Endothelial cell of umbilical vein (primary cell): ENCODE data around the gene RHOC. TPM values are rescaled to one million over a fixed set of nuclear protein-coding genes. Genes with fewer than 3 reads are reported as not detected.

ENCODE experiments used
- BruUV-seq: library from RNA; stranded (reverse); fragments of 400-500 nt; replicated peaks from 2 replicates; lab custom pipeline; 2021; lab: Mats Ljungman, UMichigan
- CTCF ChIA-PET: fragments of 300-600, 350-600 bp; sonication (Branson Sonifier 250); formaldehyde crosslinking; loops from one replicate; lab custom pipeline; 2021; ENCODE audit warnings: antibody characterized with exemption, inconsistent platforms; lab: Charles Lee
- POLR2A ChIA-PET: fragments of 300-600, 350-600 bp; sonication (Branson Sonifier 250); formaldehyde crosslinking; loops from one replicate; lab custom pipeline; 2021; ENCODE audit warnings: antibody characterized with exemption, inconsistent platforms; lab: Charles Lee
- DNase-seq: peaks from one replicate; pipeline ENCODE4 v3.0.0-alpha.2; 2011; ENCODE audit warnings: low read depth, low spot score
- FAIRE-seq: peaks from 2 replicates; lab custom pipeline; 2011; peaks lifted over from hg19 to GRCh38; lab: Jason Lieb, UNC
- H2AFZ ChIP-seq: 2 replicates; pipeline ENCODE4 v1.6.0; 2012; ENCODE audit warnings: low read depth, low read length, control low read depth, inconsistent platforms
- H3K27ac ChIP-seq: 2 replicates; pipeline ENCODE4 v1.5.1; 2011; ENCODE audit warnings: low read depth, mild to moderate bottlenecking, control low read depth, low read length, moderate library complexity; ENCODE audit not compliant: insufficient read depth
- H3K27me3 ChIP-seq, 2 experiments: 2 replicates each; pipeline versions ENCODE4 v1.6.0 to v1.6.1; 2011; ENCODE audit warnings: low read length in 2 of 2, mixed read lengths in 1 of 2; ENCODE audit not compliant: control insufficient read depth in 2 of 2, insufficient read depth in 2 of 2
- H3K36me3 ChIP-seq, 2 experiments: 2 replicates in 1 of 2; 3 replicates in 1 of 2; pipeline ENCODE4 v1.5.1; 2011; ENCODE audit warnings: low read length in 2 of 2, mild to moderate bottlenecking in 1 of 2, moderate library complexity in 1 of 2; ENCODE audit not compliant: control insufficient read depth in 2 of 2, insufficient read depth in 2 of 2; ENCODE audit errors: extremely low read depth in 1 of 2
- H3K4me1 ChIP-seq: 3 replicates; pipeline ENCODE4 v1.5.1; 2011; ENCODE audit warnings: mild to moderate bottlenecking, low read length; ENCODE audit not compliant: control insufficient read depth, insufficient read depth; ENCODE audit errors: extremely low read depth
- H3K4me2 ChIP-seq: 2 replicates; pipeline ENCODE4 v1.6.1; 2011; ENCODE audit warnings: low read length, control low read depth, mixed read lengths; ENCODE audit not compliant: insufficient read depth
- H3K4me3 ChIP-seq, 3 experiments: fragments of 200-600 bp in 1 of 3; sonication (generic), shearing (Covaris generic) in 1 of 3; replicated peaks in 1 of 3; 2 replicates each; pipeline ENCODE4 v1.5.1; 2011 to 2016; ENCODE audit warnings: control low read depth in 3 of 3, low read length in 3 of 3, mild to moderate bottlenecking in 2 of 3, inconsistent platforms in 1 of 3, low read depth in 1 of 3, moderate library complexity in 1 of 3; ENCODE audit not compliant: insufficient read depth in 1 of 3
- H3K79me2 ChIP-seq: 2 replicates; pipeline ENCODE4 v1.6.0; 2012; ENCODE audit warnings: low read length, inconsistent platforms; ENCODE audit not compliant: control insufficient read depth, insufficient read depth
- H3K9ac ChIP-seq: replicated peaks from 2 replicates; pipeline ENCODE3; 2011; ENCODE audit warnings: low read length, control low read depth; ENCODE audit not compliant: insufficient read depth; ENCODE audit errors: extremely low read depth
- H3K9me1 ChIP-seq: replicated peaks from 3 replicates; pipeline ENCODE4 v1.6.0; 2011; ENCODE audit warnings: mild to moderate bottlenecking, low read length; ENCODE audit not compliant: control insufficient read depth, insufficient read depth; ENCODE audit errors: extremely low read depth
- H3K9me3 ChIP-seq: replicated peaks from 2 replicates; pipeline ENCODE4 v1.5.1; 2012; ENCODE audit warnings: low read length, inconsistent platforms; ENCODE audit not compliant: control insufficient read depth, insufficient read depth
- H4K20me1 ChIP-seq: replicated peaks from 2 replicates; pipeline ENCODE3; 2011; ENCODE audit warnings: mild to moderate bottlenecking, low read length; ENCODE audit not compliant: control insufficient read depth, insufficient read depth; ENCODE audit errors: extremely low read depth
- EZH2 ChIP-seq: IDR thresholded peaks from 2 replicates; pipeline ENCODE4 v1.6.1; 2012; ENCODE audit warnings: borderline replicate concordance, low read depth, mild to moderate bottlenecking, moderate library complexity, low read length, inconsistent platforms; ENCODE audit not compliant: severe bottlenecking
- GATA2 ChIP-seq: IDR thresholded peaks from 2 replicates; pipeline ENCODE4 v1.7.0; 2011; ENCODE audit warnings: low read depth, mild to moderate bottlenecking, moderate library complexity, mixed read lengths, low read length; ENCODE audit not compliant: insufficient read length, insufficient read depth
- JUN ChIP-seq: IDR thresholded peaks from 2 replicates; pipeline ENCODE4 v1.6.1; 2011; ENCODE audit warnings: borderline replicate concordance, low read depth; ENCODE audit not compliant: insufficient read length, insufficient read depth
- MYC ChIP-seq: IDR thresholded peaks from one replicate; pipeline ENCODE4 v1.6.1; 2011; ENCODE audit warnings: mild to moderate bottlenecking, low read depth, low read length
- POLR2A ChIP-seq: IDR thresholded peaks from 2 replicates; pipeline ENCODE4 v1.6.1; 2012; ENCODE audit warnings: low read depth, mild to moderate bottlenecking, control low read depth, low read length
- POLR2AphosphoS5 ChIP-seq: IDR thresholded peaks from 2 replicates; pipeline ENCODE4 v1.6.1; 2012; ENCODE audit warnings: low read depth, mild to moderate bottlenecking, control low read depth, low read length, moderate library complexity; ENCODE audit not compliant: insufficient read depth
- dilution Hi-C: fragments of 300-500 bp; cut with MboI; formaldehyde crosslinking; loops from one replicate; pipeline ENCODE4 v1.15.0; 2019; ENCODE audit warnings: low sequenced_read_pairs; ENCODE audit not compliant: extremely low pct_ligation_motif_present
- intact Hi-C: fragments of 100-400 bp; cut with micrococcal nuclease; formaldehyde crosslinking; loops from one replicate; pipeline ENCODE4 v1.10.0; 2022
- polyA plus RNA-seq, 4 experiments: library from polyadenylated mRNA; depleted of rRNA in 3 of 4; stranded (reverse) in 3 of 4; unstranded in 1 of 4; fragments of >200 nt; gene quantifications; 2 replicates each; pipeline versions ENCODE4 v1.2.1 to v1.2.3, GENCODE V29; 2011 to 2012; ENCODE audit warnings: missing spikeins in 1 of 4
- total RNA-seq: library from RNA; stranded (reverse); gene quantifications from 2 replicates; pipeline ENCODE4 v1.2.3, GENCODE V29; 2021

RHOC gene
- total and polyA plus RNA-seq, 2 donors (not counting 3 experiments of a cell fraction or from before 2014, with no cell fraction given): 699 to 1,244 TPM

- DNase-seq (no peak), FAIRE-seq (no peak)
- H3K9me1 ChIP-seq: no peaks in the 10 kb centered on the region
- no peak overlapping the region for H2AFZ ChIP-seq
- CTCF ChIA-PET: interaction anchor here (1.1 to 6.7 kb wide), 3 partner anchors 17 to 328 kb away, joined by 3 to 57 read pairs (median 4); partner anchors contain the start of genes MOV10 and PPM1J
- no peaks in the 10 kb centered on the region for H3K27me3 ChIP-seq
- POLR2A ChIA-PET: interaction anchor here (0.8 kb wide), 1 partner anchor 258 kb away, joined by 3 read pairs; the partner anchor contains the start of gene SLC16A1
- peaks cover 16 to 48% of the 10 kb centered on the region in 2 experiments for H3K36me3 ChIP-seq
- no peak overlapping the region for H3K27ac ChIP-seq
- H3K4me3 ChIP-seq: no peak overlapping the region
- intact Hi-C loops (no loop called here), dilution Hi-C loops (no loop called here)
- H3K4me2 ChIP-seq: no peak overlapping the region
- BruUV-seq: no TSS peak
- no peaks in the 10 kb centered on the region for H4K20me1 ChIP-seq
- no peak overlapping the region for H3K9ac ChIP-seq
- peaks cover 42% of the 10 kb centered on the region for H3K4me1 ChIP-seq
- TF ChIP-seq POLR2A (no peak), POLR2AphosphoS5 (peak; percentile 10)
- H3K79me2 ChIP-seq: peaks cover 6% of the 10 kb centered on the region
- H3K9me3 ChIP-seq: no peaks in the 10 kb centered on the region
These were observed 9.1 kb downstream of the RHOC start for GRCh38 chr1:112697781-112698201.

DNA sequence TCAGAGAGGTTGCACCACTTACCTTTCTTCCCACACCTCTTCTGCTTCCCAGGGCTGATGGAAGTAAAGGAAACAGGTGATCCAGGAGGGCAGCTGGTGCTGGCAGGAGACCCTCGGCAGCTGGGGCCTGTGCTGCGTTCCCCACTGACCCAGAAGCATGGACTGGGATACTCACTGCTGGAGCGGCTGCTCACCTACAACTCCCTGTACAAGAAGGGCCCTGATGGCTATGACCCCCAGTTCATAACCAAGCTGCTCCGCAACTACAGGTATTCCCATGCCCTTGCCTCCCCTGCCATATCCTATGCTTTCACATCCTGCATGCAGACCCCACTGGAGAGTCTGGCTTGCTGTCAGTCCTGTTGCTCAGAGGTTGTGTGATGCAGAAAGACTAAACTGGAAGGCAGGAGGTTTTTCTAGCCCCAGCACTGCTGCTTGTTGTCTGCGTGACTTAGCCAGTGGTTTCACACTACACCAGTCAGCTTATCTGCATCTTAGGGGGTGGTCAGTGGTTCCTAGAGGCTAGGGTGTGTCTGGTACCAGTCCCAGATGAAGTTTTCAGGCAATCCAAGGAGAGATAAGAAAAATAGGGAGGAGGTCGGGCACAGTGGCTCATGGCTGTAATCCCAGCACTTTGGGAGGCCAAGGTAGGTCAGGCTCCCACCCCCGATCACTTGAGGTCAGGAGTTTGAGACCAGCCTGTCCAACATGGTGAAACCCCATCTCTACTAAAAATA, 10.2 kb downstream of the RHOC start:
- no peak overlapping the region for H3K4me2 ChIP-seq
- peaks cover 14 to 46% of the 10 kb centered on the region in 2 experiments for H3K36me3 ChIP-seq
- no peaks in the 10 kb centered on the region for H4K20me1 ChIP-seq
- H3K27me3 ChIP-seq: no peaks in the 10 kb centered on the region
- no peak overlapping the region for H3K9ac ChIP-seq
- no peak for TF ChIP-seq POLR2A
- no peak for TF ChIP-seq MYC
- no peak for TF ChIP-seq GATA2
- no peak for TF ChIP-seq EZH2
- no peak for TF ChIP-seq JUN
- ChIA-PET POLR2A (no interaction called here), CTCF (interaction anchor here (1.5 to 6.7 kb wide), 2 partner anchors 18 to 23 kb away, joined by 4 to 57 read pairs; partner anchors contain the start of genes MOV10 and PPM1J)
- H3K4me3 ChIP-seq: no peak overlapping the region
- BruUV-seq: no TSS peak
- DNase-seq (no peak), FAIRE-seq (no peak)
- dilution Hi-C loops: no loop called here
- no peak overlapping the region for H3K27ac ChIP-seq
- no peaks in the 10 kb centered on the region for H3K79me2 ChIP-seq
- no peaks in the 10 kb centered on the region for H3K9me1 ChIP-seq
- intact Hi-C loops: no loop called here
- peaks cover 32% of the 10 kb centered on the region for H3K4me1 ChIP-seq
- no peak overlapping the region for H2AFZ ChIP-seq
- H3K9me3 ChIP-seq: no peaks in the 10 kb centered on the region
